ENCODE results near the gene RPP25. TPM values are rescaled to one million over a fixed set of nuclear protein-coding genes. Genes with fewer than 3 reads are reported as not detected.

The RPP25 gene
- total RNA-seq, 1 experiment from 2014 or later, result 31.3 TPM

DNA sequence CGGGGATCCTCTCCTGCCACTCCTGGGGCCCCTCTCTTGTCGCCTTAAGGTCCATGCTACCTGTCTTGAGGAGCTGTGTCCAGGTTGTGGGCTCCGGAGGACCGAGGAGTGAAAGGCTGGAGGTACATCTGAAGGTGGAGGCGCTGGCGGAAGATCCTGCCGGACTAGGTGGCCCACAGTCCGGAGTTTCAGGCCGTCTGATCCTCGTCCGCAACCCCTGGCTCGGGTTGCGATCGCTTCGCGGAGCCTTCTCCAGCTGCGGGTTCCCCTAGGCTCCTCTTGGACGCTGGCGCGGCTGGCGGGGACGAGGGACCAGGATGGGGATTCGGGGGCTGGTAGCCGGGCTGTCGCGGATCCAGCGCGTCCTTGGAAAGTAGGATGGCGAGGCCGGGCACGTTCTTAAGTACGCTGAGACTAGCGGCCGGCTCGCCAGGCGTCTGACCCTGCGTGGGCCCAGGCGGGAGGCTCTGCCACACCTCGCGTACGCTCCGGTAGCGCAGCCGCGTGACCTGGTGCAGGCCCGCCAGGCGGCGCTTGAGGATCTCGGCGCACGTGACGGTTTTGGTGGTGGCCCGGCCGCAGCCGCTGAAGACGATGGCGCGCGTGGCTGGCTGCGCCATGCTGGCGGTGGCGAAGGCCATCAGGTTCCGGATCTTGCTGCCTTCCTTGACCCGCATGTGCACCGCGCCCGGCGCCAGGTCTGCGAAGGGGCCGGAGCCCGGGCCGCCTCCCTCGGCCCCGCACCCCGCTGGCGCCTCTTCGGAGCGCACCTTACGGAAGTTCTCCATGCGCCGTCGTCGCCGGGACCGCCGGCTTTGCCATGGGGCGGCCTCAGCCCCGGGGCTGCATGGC, 550 bp downstream of the RPP25 start (continued):
- TF ChIP-seq, protein P1, sequence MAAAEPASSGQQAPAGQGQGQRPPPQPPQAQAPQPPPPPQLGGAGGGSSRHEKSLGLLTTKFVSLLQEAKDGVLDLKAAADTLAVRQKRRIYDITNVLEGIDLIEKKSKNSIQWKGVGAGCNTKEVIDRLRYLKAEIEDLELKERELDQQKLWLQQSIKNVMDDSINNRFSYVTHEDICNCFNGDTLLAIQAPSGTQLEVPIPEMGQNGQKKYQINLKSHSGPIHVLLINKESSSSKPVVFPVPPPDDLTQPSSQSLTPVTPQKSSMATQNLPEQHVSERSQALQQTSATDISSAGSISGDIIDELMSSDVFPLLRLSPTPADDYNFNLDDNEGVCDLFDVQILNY (CRISPR knock-in tag; IDR thresholded peaks at IDR 0.05), result peak; percentile 96
- TF ChIP-seq, protein P2, sequence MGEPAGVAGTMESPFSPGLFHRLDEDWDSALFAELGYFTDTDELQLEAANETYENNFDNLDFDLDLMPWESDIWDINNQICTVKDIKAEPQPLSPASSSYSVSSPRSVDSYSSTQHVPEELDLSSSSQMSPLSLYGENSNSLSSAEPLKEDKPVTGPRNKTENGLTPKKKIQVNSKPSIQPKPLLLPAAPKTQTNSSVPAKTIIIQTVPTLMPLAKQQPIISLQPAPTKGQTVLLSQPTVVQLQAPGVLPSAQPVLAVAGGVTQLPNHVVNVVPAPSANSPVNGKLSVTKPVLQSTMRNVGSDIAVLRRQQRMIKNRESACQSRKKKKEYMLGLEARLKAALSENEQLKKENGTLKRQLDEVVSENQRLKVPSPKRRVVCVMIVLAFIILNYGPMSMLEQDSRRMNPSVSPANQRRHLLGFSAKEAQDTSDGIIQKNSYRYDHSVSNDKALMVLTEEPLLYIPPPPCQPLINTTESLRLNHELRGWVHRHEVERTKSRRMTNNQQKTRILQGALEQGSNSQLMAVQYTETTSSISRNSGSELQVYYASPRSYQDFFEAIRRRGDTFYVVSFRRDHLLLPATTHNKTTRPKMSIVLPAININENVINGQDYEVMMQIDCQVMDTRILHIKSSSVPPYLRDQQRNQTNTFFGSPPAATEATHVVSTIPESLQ (CRISPR knock-in tag; IDR thresholded peaks at IDR 0.05), result peak; percentile 88; the same call in 1 of the 2 replicates
- TF ChIP-seq, protein P3, sequence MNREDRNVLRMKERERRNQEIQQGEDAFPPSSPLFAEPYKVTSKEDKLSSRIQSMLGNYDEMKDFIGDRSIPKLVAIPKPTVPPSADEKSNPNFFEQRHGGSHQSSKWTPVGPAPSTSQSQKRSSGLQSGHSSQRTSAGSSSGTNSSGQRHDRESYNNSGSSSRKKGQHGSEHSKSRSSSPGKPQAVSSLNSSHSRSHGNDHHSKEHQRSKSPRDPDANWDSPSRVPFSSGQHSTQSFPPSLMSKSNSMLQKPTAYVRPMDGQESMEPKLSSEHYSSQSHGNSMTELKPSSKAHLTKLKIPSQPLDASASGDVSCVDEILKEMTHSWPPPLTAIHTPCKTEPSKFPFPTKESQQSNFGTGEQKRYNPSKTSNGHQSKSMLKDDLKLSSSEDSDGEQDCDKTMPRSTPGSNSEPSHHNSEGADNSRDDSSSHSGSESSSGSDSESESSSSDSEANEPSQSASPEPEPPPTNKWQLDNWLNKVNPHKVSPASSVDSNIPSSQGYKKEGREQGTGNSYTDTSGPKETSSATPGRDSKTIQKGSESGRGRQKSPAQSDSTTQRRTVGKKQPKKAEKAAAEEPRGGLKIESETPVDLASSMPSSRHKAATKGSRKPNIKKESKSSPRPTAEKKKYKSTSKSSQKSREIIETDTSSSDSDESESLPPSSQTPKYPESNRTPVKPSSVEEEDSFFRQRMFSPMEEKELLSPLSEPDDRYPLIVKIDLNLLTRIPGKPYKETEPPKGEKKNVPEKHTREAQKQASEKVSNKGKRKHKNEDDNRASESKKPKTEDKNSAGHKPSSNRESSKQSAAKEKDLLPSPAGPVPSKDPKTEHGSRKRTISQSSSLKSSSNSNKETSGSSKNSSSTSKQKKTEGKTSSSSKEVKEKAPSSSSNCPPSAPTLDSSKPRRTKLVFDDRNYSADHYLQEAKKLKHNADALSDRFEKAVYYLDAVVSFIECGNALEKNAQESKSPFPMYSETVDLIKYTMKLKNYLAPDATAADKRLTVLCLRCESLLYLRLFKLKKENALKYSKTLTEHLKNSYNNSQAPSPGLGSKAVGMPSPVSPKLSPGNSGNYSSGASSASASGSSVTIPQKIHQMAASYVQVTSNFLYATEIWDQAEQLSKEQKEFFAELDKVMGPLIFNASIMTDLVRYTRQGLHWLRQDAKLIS (CRISPR knock-in tag; IDR thresholded peaks at IDR 0.05; ENCODE audit: borderline replicate concordance), result peak; percentile 96; the same call in 1 of the 2 replicates
- TF ChIP-seq ZNF232 (CRISPR knock-in tag; IDR thresholded peaks at IDR 0.05) (peak; percentile 93), GRHL2 (CRISPR knock-in tag; IDR thresholded peaks at IDR 0.05; ENCODE audit: insufficient replicate concordance, severe bottlenecking) (no peak), SMAD3 (CRISPR knock-in tag; IDR thresholded peaks at IDR 0.05; ENCODE audit: borderline replicate concordance) (peak; percentile 96), ZNF263 (CRISPR knock-in tag; IDR thresholded peaks at IDR 0.05; ENCODE audit: low read depth) (peak; percentile 85), MXD4 (CRISPR knock-in tag; IDR thresholded peaks at IDR 0.05; ENCODE audit: borderline replicate concordance) (no peak), ZNF121 (CRISPR knock-in tag; IDR thresholded peaks at IDR 0.05) (peak; percentile 54; the same call in 1 of the 2 replicates), SOX15 (CRISPR knock-in tag; IDR thresholded peaks at IDR 0.05) (no peak), NFATC4 (CRISPR knock-in tag; IDR thresholded peaks at IDR 0.05) (no peak), CREM (CRISPR knock-in tag; IDR thresholded peaks at IDR 0.05) (peak; percentile 89), RELA (CRISPR knock-in tag; IDR thresholded peaks at IDR 0.05; ENCODE audit: borderline replicate concordance) (peak; percentile 96; the same call in 1 of the 2 replicates), SMAD4 (CRISPR knock-in tag; IDR thresholded peaks at IDR 0.05) (peak; percentile 93), NR1H2 (CRISPR knock-in tag; IDR thresholded peaks at IDR 0.05) (peak; percentile 96), ZNF416 (CRISPR knock-in tag; IDR thresholded peaks at IDR 0.05) (no peak), ZNF423 (CRISPR knock-in tag; IDR thresholded peaks at IDR 0.05) (no peak), IRF2 (CRISPR knock-in tag; IDR thresholded peaks at IDR 0.05; ENCODE audit: borderline replicate concordance, low read depth) (peak; percentile 92)
- TF ChIP-seq, protein P4, sequence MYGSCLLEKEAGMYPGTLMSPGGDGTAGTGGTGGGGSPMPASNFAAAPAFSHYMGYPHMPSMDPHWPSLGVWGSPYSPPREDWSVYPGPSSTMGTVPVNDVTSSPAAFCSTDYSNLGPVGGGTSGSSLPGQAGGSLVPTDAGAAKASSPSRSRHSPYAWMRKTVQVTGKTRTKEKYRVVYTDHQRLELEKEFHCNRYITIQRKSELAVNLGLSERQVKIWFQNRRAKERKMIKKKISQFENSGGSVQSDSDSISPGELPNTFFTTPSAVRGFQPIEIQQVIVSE (CRISPR knock-in tag; IDR thresholded peaks at IDR 0.05; ENCODE audit: borderline replicate concordance), result no peak
- TF ChIP-seq, protein P5, sequence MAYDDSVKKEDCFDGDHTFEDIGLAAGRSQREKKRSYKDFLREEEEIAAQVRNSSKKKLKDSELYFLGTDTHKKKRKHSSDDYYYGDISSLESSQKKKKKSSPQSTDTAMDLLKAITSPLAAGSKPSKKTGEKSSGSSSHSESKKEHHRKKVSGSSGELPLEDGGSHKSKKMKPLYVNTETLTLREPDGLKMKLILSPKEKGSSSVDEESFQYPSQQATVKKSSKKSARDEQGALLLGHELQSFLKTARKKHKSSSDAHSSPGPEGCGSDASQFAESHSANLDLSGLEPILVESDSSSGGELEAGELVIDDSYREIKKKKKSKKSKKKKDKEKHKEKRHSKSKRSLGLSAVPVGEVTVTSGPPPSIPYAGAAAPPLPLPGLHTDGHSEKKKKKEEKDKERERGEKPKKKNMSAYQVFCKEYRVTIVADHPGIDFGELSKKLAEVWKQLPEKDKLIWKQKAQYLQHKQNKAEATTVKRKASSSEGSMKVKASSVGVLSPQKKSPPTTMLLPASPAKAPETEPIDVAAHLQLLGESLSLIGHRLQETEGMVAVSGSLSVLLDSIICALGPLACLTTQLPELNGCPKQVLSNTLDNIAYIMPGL (CRISPR knock-in tag; IDR thresholded peaks at IDR 0.05), result peak; percentile 95; the same call in 1 of the 2 replicates
- TF ChIP-seq, protein P6, sequence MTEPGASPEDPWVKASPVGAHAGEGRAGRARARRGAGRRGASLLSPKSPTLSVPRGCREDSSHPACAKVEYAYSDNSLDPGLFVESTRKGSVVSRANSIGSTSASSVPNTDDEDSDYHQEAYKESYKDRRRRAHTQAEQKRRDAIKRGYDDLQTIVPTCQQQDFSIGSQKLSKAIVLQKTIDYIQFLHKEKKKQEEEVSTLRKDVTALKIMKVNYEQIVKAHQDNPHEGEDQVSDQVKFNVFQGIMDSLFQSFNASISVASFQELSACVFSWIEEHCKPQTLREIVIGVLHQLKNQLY (CRISPR knock-in tag; IDR thresholded peaks at IDR 0.05), result peak; percentile 92
- TF ChIP-seq, protein P7, sequence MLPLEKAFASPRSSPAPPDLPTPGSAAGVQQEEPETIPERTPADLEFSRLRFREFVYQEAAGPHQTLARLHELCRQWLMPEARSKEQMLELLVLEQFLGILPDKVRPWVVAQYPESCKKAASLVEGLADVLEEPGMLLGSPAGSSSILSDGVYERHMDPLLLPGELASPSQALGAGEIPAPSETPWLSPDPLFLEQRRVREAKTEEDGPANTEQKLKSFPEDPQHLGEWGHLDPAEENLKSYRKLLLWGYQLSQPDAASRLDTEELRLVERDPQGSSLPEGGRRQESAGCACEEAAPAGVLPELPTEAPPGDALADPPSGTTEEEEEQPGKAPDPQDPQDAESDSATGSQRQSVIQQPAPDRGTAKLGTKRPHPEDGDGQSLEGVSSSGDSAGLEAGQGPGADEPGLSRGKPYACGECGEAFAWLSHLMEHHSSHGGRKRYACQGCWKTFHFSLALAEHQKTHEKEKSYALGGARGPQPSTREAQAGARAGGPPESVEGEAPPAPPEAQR (CRISPR knock-in tag; IDR thresholded peaks at IDR 0.05), result no peak
- TF ChIP-seq, protein P8, sequence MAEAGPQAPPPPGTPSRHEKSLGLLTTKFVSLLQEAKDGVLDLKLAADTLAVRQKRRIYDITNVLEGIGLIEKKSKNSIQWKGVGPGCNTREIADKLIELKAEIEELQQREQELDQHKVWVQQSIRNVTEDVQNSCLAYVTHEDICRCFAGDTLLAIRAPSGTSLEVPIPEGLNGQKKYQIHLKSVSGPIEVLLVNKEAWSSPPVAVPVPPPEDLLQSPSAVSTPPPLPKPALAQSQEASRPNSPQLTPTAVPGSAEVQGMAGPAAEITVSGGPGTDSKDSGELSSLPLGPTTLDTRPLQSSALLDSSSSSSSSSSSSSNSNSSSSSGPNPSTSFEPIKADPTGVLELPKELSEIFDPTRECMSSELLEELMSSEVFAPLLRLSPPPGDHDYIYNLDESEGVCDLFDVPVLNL (CRISPR knock-in tag; IDR thresholded peaks at IDR 0.05; ENCODE audit: borderline replicate concordance, low read depth), result peak; percentile 84; the same call in 1 of the 2 replicates
- TF ChIP-seq, protein P9, sequence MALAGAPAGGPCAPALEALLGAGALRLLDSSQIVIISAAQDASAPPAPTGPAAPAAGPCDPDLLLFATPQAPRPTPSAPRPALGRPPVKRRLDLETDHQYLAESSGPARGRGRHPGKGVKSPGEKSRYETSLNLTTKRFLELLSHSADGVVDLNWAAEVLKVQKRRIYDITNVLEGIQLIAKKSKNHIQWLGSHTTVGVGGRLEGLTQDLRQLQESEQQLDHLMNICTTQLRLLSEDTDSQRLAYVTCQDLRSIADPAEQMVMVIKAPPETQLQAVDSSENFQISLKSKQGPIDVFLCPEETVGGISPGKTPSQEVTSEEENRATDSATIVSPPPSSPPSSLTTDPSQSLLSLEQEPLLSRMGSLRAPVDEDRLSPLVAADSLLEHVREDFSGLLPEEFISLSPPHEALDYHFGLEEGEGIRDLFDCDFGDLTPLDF (CRISPR knock-in tag; IDR thresholded peaks at IDR 0.05), result peak; percentile 98

Data from WTC11 (cell line).